ENCODE results near the gene TMEM47. TPM values are rescaled to one million over a fixed set of nuclear protein-coding genes. Genes with fewer than 3 reads are reported as not detected.
A peak's percentile ranks its signal among the peaks of the same experiment; 100 is the strongest.

Gene TMEM47
- total and polyA plus RNA-seq, 9 of the 15 experiments (the other 6 are each of a cell fraction or from before 2014, with no cell fraction given), result 0.03 to 0.04 (median 0.03) TPM; not detected in 6

DNA sequence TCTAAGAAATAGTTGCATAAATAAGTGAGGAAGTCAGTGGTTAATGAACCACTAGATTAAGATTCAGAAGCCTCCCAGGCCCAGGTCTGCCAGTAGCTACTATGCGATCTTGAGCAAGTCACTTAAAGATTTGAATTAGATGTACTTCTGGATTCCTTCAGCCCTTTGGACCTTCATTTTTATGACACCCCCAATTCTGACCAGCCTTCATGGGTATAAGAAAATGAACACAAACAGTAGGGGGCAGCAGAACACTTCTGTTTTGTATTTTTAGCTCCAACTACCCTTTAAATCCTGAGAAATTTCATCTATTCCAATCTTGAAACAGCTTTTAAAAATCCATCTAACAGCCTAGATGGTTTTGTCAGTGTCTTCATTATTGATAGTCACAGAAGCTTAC, 19.0 kb downstream of the TMEM47 start (continued):
- TF ChIP-seq RAD21 (CRISPR knock-in tag; conservative IDR thresholded peaks at IDR 0.05 in 1 of 2, IDR thresholded peaks at IDR 0.05 in 1 of 2) (peak; percentile 30 to 44; a peak in 3 of 4 replicates), SAP30 (IDR thresholded peaks at IDR 0.05; ENCODE audit: borderline replicate concordance, insufficient read depth, low read depth, low read length, poor library complexity, severe bottlenecking) (no peak), ZBTB8A (IDR thresholded peaks at IDR 0.05; ENCODE audit: partially characterized antibody) (no peak), CSDE1 (IDR thresholded peaks at IDR 0.05) (no peak)

- no peak for ATAC-seq
- H3K9ac ChIP-seq (ENCODE audit: insufficient read depth in 1 of 2, low read depth in 2 of 2, low read length in 2 of 2), result no peak overlapping the region
- no peak overlapping the region for H2AFZ ChIP-seq (ENCODE audit: low read depth, low read length)
- no peaks in the 10 kb centered on the region for H3K9me1 ChIP-seq (ENCODE audit: control insufficient read depth, insufficient read depth, low read length)
- H3K4me2 ChIP-seq (ENCODE audit: insufficient read depth, low read length), result no peak overlapping the region
- TF ChIP-seq ZNF174 (CRISPR knock-in tag; IDR thresholded peaks at IDR 0.05) (no peak), THRA (IDR thresholded peaks at IDR 0.05) (no peak), ZSCAN32 (CRISPR knock-in tag; IDR thresholded peaks at IDR 0.05) (no peak), TEAD1 (CRISPR knock-in tag; IDR thresholded peaks at IDR 0.05) (no peak), MITF (IDR thresholded peaks at IDR 0.05) (no peak), LCOR (CRISPR knock-in tag; IDR thresholded peaks at IDR 0.05) (no peak)
- in situ Hi-C loops (cut with MboI), result no loop called here
- H3K4me1 ChIP-seq (replicated peaks in 1 of 2; ENCODE audit: control insufficient read depth in 2 of 2, insufficient read depth in 2 of 2, low read length in 2 of 2), result no peaks in the 10 kb centered on the region
- WGBS (ENCODE audit: insufficient coverage, low coverage, missing lambda C conversion rate), result 0% methylated on average over 2 of the region's 2 CpGs
- H3K27ac ChIP-seq (ENCODE audit: extremely low read depth, low read depth, low read length), result no peak overlapping the region
- no peaks in the 10 kb centered on the region for H3K9me3 ChIP-seq (replicated peaks; ENCODE audit: control insufficient read depth, insufficient read depth, low read depth, low read length)
- no peaks in the 10 kb centered on the region for H4K20me1 ChIP-seq (replicated peaks; ENCODE audit: control insufficient read depth, insufficient read depth, low read length)
- intact Hi-C loops (cut with micrococcal nuclease), result no loop called here
- no peaks in the 10 kb centered on the region for H3K79me2 ChIP-seq (ENCODE audit: control insufficient read depth, insufficient read depth, low read length)
- DNase-seq (ENCODE audit: extremely low read depth in 1 of 4, low spot score in 3 of 4), result no peak
- CTCF ChIA-PET (ENCODE audit: low intra/inter-chr PET ratio), result no interaction called here
- FAIRE-seq, result no peak
- no peak overlapping the region for H3K4me3 ChIP-seq
- H3K36me3 ChIP-seq (ENCODE audit: control insufficient read depth, insufficient read depth, low read length), result no peaks in the 10 kb centered on the region
- H3K27me3 ChIP-seq (ENCODE audit: control insufficient read depth in 2 of 2, insufficient read depth in 2 of 2, low read length in 2 of 2), result no peaks in the 10 kb centered on the region
- no TSS peak for BruUV-seq (replicated peaks)
- POLR2A ChIA-PET, result no interaction called here
Observed at GRCh38 chrX:34634349-34634748, 22.7 kb downstream of the TMEM47 start.

All from K562 (cell line).